ENCODE results near the gene CBY2.
"Not testable (repeated sequence)": the region's sequence is repeated elsewhere in the genome, so short reads cannot be mapped to it uniquely, and the experiment has no call there.

Gene CBY2

DNA sequence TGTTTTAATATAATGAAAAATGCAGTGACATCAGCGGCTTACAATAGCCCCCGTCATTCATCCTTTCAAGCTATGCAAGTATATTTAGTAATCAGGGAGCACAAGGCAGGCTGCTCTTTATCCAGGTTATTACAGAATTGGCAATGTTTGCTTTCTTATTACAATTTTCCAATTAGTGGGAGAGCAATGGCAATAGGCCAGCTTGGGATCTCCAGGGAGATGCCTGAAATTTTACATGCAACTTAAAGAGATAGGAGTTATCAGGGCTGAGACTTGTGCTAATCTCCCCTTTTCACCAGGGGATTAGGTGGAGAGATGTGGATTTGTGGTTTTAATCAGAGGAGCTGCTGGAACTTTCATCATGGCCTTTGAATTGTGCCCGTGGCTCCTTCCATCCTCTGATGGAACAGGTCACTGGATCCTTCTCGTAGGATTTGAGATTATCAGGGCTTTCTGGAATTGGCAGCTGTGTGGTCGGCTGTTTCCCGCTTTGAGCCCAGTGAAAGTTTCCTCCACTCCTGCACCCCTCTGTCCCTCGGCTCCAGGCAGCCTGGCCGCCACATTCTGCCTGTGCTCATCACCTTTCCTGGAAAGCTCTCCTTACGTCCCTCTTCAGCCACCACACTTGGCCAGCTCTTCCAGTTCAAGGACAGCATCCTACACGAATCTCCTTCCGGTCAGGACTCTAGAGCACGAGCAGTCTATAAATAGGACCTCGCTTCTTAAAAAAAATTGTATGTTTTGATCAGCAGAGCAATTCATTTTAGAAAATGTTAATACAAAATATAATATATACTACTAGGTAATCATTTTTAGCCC, 47.0 kb downstream of the CBY2 start:
- no peak for DNase-seq

- DNase-seq = no peak
Observed at GRCh38 chr13:45750566-45750965, 48.4 kb downstream of the CBY2 start.

DNA sequence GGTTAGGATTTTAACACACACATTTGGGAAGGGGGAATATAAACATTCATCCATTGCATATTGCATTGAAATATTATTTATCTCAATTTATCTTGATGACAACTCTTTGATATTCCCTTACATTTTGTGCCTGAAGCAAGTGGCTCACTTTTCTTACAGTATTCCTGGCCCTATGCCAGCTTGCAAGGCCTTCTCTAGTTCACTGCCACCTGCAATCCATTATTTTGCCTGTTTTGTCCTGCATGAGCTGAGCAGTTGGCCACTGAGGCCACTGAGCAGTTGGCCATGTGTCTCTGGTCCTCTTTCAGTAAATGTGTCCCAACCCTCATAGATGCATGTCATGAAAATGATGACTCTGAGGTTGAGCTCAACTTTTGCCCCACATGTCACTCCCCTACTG, 49.8 kb downstream of the CBY2 start:
- no peak for DNase-seq

- no peak for DNase-seq
Observed at GRCh38 chr13:45752510-45752909, 50.4 kb downstream of the CBY2 start.

DNA sequence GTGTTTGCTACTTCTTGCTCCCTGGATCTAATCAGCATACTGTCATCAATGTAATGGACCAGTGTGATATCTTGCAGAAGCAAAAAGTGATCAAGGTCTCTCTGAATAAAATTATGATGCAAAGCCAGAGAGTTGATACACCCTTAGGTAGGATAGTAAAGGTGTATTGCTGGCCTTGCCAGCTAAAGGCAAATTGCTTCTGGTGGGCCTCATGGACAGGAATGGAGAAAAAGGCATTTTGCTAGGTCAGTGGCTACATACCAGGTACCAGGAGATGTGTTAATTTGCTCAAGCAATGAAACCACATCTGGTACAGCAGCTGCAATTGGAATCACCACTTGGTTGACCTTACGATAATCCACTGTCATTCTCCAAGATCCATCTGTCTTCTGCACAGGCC, 54.4 kb downstream of the CBY2 start:
- not testable (repeated sequence) for DNase-seq

DNA sequence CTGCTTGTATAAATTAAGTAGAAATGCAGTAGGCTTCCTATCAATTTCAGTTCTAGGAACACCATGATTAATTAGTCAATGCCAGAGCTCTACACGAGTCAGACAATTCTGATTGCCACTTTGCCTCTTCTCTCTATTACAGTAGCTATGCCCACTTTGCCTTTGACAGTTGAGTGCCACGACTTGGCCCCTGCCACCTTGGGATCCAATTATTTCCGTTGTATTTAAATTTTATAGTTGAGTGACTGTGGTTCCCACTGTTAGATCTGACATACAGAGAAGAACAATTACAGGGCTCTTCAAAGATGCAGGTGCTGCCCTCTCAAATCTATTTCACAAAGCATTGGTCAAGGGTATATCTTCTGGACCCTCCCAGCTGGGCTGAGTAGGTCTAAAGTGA, 55.5 kb downstream of the CBY2 start:
- DNase-seq = not testable (repeated sequence)

DNA sequence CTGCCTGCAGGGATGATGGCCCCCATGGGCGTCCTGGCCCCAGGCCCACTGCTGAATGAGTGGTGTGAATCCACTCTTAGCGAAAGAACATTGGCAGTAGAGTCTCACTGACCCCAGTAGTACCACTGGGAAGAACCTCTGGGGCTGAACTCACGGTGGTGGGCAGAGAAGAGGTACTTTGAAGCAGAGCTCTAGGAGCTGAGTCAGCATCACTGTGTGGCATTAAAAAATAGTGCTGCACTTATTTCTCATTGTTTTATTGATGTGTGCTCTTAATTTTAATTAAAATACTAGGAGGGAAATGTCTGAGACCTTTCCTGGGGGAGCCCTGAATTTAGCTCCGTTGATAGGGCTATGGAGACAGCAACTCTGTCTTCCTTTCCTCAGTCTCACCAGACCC, 61.3 kb downstream of the CBY2 start:
- DNase-seq = no peak
